Activated CD4-positive, alpha-beta T cell treated with anti-CD3 and anti-CD28 coated beads, Interleukin-2, amount 10 ng/mL, durations not matched to agents 7 days and 5 days (primary cell): ENCODE measurements around the gene PALB2. TPM values are rescaled to one million over a fixed set of nuclear protein-coding genes. Genes with fewer than 3 reads are reported as not detected.
"Not testable (repeated sequence)": the region's sequence is repeated elsewhere in the genome, so short reads cannot be mapped to it uniquely, and the experiment has no call there.

Experiments used
- CTCF ChIA-PET: fragments of 350-600 bp; sonication (Branson Sonifier 250); formaldehyde crosslinking; loops from one replicate; lab custom pipeline; 2021; ENCODE audit warnings: antibody characterized with exemption; lab: Charles Lee
- POLR2A ChIA-PET: fragments of 350-600 bp; sonication (Branson Sonifier 250); formaldehyde crosslinking; loops from one replicate; lab custom pipeline; 2021; ENCODE audit warnings: antibody characterized with exemption; lab: Charles Lee
- DNase-seq: peaks from one replicate; pipeline ENCODE4 v3.0.0-alpha.2; 2020
- H3K27ac Mint-ChIP-seq: one replicate; pipeline ENCODE4 v1.8.0; 2021; ENCODE audit warnings: mild to moderate bottlenecking, moderate library complexity, mixed read lengths
- H3K27me3 Mint-ChIP-seq: one replicate; pipeline ENCODE4 v1.8.0; 2021; ENCODE audit warnings: mixed read lengths
- H3K36me3 Mint-ChIP-seq: one replicate; pipeline ENCODE4 v1.8.0; 2021; ENCODE audit warnings: low read depth, mixed read lengths
- H3K4me1 Mint-ChIP-seq: one replicate; pipeline ENCODE4 v1.8.0; 2021; ENCODE audit warnings: mixed read lengths
- H3K4me3 Mint-ChIP-seq: one replicate; pipeline ENCODE4 v1.8.0; 2021; ENCODE audit warnings: mild to moderate bottlenecking, moderate library complexity, mixed read lengths
- H3K9me3 Mint-ChIP-seq: one replicate; pipeline ENCODE4 v1.8.0; 2021; ENCODE audit warnings: mixed read lengths
- total RNA-seq, 2 experiments: library from RNA; stranded (reverse); gene quantifications; one replicate each; pipeline ENCODE4 v1.2.3, GENCODE V29; 2021

The PALB2 gene
- total RNA-seq, 2 experiments from 2014 or later = 19.2 to 21.6 TPM

DNA sequence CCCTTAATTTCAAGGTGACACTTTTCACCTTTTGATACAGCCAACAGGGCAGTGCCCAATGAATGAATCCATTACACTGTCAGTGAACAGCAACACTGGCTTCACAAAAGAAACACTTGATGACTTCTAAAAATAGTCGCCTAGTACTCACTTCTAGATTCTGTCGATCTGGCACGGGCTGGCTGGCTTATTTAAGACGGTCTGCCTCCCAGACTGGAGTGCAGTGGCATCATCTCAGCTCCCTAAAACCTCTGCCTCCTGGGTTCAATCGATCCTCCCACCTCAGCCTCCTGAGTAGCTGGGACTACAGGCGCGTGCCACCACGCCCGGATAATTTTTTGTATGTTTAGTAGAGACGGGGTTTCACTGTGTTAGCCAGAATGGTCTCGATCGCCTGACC is 46.9 kb downstream of the PALB2 start:
- POLR2A ChIA-PET = no interaction called here
- no peaks in the 10 kb centered on the region for H3K27me3 Mint-ChIP-seq
- H3K4me3 Mint-ChIP-seq = peak overlapping the region; percentile 40
- peaks cover 30% of the 10 kb centered on the region for H3K4me1 Mint-ChIP-seq
- H3K9me3 Mint-ChIP-seq = no peaks in the 10 kb centered on the region
- CTCF ChIA-PET = interaction anchor here (1.0 kb wide), 1 partner anchor 37 kb away, joined by 3 read pairs; the partner anchor contains the start of genes EARS2 and UBFD1
- DNase-seq = no peak
- peaks cover 25% of the 10 kb centered on the region for H3K36me3 Mint-ChIP-seq
- H3K27ac Mint-ChIP-seq = no peak overlapping the region

DNA sequence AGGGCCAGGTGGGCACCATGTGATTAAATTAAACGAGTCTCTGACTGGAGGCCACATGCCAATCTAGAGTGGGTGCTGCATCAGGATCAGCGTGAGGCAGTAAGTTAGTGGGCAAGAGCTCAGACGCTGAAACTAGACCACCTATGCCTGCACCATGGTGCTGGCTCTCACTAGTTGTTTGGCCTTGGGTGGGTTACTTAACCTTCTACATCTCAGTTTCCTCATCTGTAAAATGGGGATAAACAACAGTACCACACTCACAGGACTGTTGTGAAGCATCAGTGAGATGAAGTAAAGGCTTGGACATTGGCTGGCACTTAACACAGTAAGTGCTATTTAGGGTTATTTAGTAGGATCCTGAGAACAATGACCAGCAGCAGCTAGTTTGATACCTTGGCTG is 50.9 kb downstream of the PALB2 start:
- DNase-seq = no peak
- Mint-ChIP-seq H3K27ac (no peak overlapping the region), H3K9me3 (no peaks in the 10 kb centered on the region), H3K4me3 (no peak overlapping the region), H3K27me3 (no peaks in the 10 kb centered on the region), H3K36me3 (peaks cover 36% of the 10 kb centered on the region), H3K4me1 (peaks cover 15% of the 10 kb centered on the region)
- ChIA-PET POLR2A (no interaction called here), CTCF (no interaction called here)

DNA sequence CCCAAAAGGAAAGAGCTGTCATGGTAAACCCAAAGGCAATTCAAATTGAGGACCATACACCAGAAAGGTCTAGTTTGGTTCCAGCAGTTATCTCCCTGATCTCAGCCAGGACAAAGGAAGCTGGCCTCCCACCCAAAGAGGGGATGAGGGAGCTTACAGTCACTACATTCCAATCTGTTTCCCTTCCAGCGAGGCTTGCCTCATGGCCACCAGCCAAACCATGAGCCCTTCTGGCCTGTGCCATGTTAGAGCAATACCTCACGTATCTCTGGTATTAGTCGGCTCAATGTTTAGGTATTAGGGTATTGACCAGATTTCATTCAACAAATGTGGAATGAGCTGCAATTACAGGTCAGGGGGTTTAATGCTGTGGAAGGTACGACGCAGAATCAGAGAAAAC is 53.4 kb downstream of the PALB2 start:
- Mint-ChIP-seq H3K9me3 (no peaks in the 10 kb centered on the region), H3K27ac (no peak overlapping the region), H3K4me1 (peaks cover 3% of the 10 kb centered on the region), H3K4me3 (no peak overlapping the region), H3K36me3 (peaks cover 40% of the 10 kb centered on the region), H3K27me3 (no peaks in the 10 kb centered on the region)
- ChIA-PET POLR2A (no interaction called here), CTCF (no interaction called here)
- DNase-seq = no peak

- DNase-seq = no peak
- H3K4me1 Mint-ChIP-seq = no peaks in the 10 kb centered on the region
- ChIA-PET CTCF (no interaction called here), POLR2A (no interaction called here)
- no peak overlapping the region for H3K4me3 Mint-ChIP-seq
- peaks cover 38% of the 10 kb centered on the region for H3K36me3 Mint-ChIP-seq
- H3K27ac Mint-ChIP-seq = no peak overlapping the region
- H3K27me3 Mint-ChIP-seq = no peaks in the 10 kb centered on the region
- H3K9me3 Mint-ChIP-seq = no peaks in the 10 kb centered on the region
Observed at GRCh38 chr16:23584186-23585076, 56.7 kb downstream of the PALB2 start.

GRCh38 chr16:23583271-23583670 is 57.8 kb downstream of the PALB2 start:
- DNase-seq, H3K27ac Mint-ChIP-seq, H3K27me3 Mint-ChIP-seq, H3K9me3 Mint-ChIP-seq, H3K4me3 Mint-ChIP-seq, CTCF ChIA-PET, H3K4me1 Mint-ChIP-seq, POLR2A ChIA-PET: not testable (repeated sequence)
- peaks cover 40% of the 10 kb centered on the region for H3K36me3 Mint-ChIP-seq

DNA sequence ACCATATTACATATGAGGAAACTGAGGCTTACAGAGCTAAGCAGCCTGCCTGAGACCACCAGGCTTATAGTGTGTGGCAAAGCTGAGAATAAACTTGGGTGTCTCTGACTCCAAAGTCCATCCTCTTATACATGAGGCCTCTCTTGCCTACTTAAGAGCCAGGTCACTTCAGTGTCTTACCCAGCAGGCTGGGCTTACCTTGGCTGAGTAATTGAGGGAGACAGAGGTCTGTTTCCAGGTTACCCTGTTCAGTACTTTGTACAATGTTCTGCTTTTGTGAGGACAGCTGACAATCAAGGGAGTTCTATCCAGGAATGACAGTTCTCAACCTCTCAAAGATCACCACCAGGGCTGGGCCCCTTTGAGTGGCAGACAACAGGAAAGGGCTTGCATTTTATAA is 59.3 kb downstream of the PALB2 start:
- CTCF ChIA-PET = interaction anchor here (0.5 to 1.1 kb wide), 3 partner anchors 42 to 216 kb away, joined by 3 to 4 read pairs (median 3); no protein-coding TSS in a partner anchor
- Mint-ChIP-seq H3K27me3 (no peaks in the 10 kb centered on the region), H3K9me3 (no peaks in the 10 kb centered on the region), H3K4me3 (no peak overlapping the region), H3K4me1 (no peaks in the 10 kb centered on the region), H3K36me3 (peaks cover 36% of the 10 kb centered on the region), H3K27ac (peak overlapping the region; percentile 9)
- DNase-seq = no peak
- POLR2A ChIA-PET = no interaction called here

DNA sequence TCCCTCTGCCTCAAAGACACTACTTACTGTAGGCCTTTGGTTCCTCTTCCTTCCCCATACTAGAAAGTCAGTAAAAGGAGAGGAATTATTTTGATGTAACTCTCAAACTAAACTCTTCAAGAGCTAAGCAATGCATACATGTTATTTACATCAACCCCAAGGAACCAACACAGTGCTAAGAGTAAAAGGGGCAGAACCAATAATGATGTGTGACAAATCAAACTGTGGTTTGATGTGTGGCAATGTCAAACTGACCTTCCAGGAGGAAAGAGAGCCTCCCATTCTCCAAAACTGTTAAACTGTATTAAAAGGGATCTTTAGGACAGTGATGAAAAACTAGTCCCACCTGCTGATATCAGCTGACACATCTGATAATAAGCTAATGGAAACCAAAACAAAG is 60.7 kb downstream of the PALB2 start:
- Mint-ChIP-seq H3K4me1 (no peaks in the 10 kb centered on the region), H3K27me3 (no peaks in the 10 kb centered on the region), H3K27ac (no peak overlapping the region), H3K4me3 (no peak overlapping the region), H3K36me3 (peaks cover 32% of the 10 kb centered on the region), H3K9me3 (no peaks in the 10 kb centered on the region)
- POLR2A ChIA-PET = no interaction called here
- DNase-seq = no peak
- CTCF ChIA-PET = no interaction called here

- Mint-ChIP-seq H3K4me3 (no peak overlapping the region), H3K27me3 (no peaks in the 10 kb centered on the region), H3K27ac (peak overlapping the region; percentile 38), H3K4me1 (no peaks in the 10 kb centered on the region), H3K9me3 (no peaks in the 10 kb centered on the region), H3K36me3 (peaks cover 26% of the 10 kb centered on the region)
- POLR2A ChIA-PET = no interaction called here
- CTCF ChIA-PET = interaction anchor here (0.7 kb wide), 1 partner anchor 50 kb away, joined by 4 read pairs; no protein-coding TSS in a partner anchor
- no peak for DNase-seq
Observed at GRCh38 chr16:23579371-23579770, 61.7 kb downstream of the PALB2 start.

DNA sequence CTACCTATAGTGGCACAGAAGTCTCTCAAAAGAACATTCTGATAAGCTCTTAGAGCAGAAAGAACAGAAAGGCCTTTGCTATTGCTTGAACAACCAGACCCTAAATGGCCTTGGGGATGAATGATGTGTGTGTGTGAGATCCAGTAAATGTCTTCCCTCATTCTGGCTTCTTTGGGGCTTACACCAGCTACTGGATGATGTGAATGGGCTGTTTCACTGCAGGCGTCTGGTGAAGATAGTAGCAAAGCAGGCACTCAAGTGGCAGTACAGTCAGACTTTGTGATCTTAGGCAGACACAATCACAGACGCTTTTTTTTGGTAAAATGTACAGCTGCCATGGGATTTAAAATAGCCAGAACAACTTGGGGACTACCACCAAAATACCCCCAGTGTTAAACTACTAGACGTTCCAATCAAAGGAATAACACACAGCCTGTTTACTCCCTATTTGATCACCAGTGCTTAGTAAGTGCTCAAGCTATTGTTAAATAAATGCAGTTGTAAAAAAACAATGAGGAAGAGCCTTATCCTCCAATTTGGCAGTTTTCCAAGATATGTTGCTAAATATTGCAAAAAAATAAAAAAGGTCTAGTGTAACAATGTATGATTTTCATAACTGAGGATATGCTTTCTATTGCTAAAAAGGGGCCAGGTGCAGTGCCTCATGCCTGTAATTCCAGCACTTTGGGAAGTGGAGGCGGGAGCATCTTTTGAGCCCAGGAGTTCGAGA is 62.8 kb downstream of the PALB2 start:
- ChIA-PET CTCF (interaction anchor here (2.0 kb wide), 1 partner anchor 21 kb away, joined by 5 read pairs; the partner anchor contains the start of genes EARS2 and UBFD1), POLR2A (no interaction called here)
- Mint-ChIP-seq H3K4me1 (no peaks in the 10 kb centered on the region), H3K9me3 (no peaks in the 10 kb centered on the region), H3K27me3 (no peaks in the 10 kb centered on the region), H3K4me3 (no peak overlapping the region), H3K27ac (no peak overlapping the region), H3K36me3 (peaks cover 23% of the 10 kb centered on the region)
- DNase-seq = no peak

- Mint-ChIP-seq H3K27ac (no peak overlapping the region), H3K9me3 (no peaks in the 10 kb centered on the region), H3K4me1 (no peaks in the 10 kb centered on the region), H3K27me3 (no peaks in the 10 kb centered on the region), H3K4me3 (no peak overlapping the region), H3K36me3 (peaks cover 25% of the 10 kb centered on the region)
- ChIA-PET CTCF (interaction anchor here (2.0 kb wide), 1 partner anchor 20 kb away, joined by 5 read pairs; the partner anchor contains the start of genes EARS2 and UBFD1), POLR2A (no interaction called here)
- no peak for DNase-seq
Observed at GRCh38 chr16:23577493-23577892, 63.6 kb downstream of the PALB2 start.

- peaks cover 21% of the 10 kb centered on the region for H3K36me3 Mint-ChIP-seq
- no peaks in the 10 kb centered on the region for H3K4me1 Mint-ChIP-seq
- no peaks in the 10 kb centered on the region for H3K9me3 Mint-ChIP-seq
- no peak for DNase-seq
- no peaks in the 10 kb centered on the region for H3K27me3 Mint-ChIP-seq
- ChIA-PET CTCF (no interaction called here), POLR2A (no interaction called here)
- H3K4me3 Mint-ChIP-seq = no peak overlapping the region
- H3K27ac Mint-ChIP-seq = no peak overlapping the region
Observed at GRCh38 chr16:23575834-23576233, 65.3 kb downstream of the PALB2 start.

DNA sequence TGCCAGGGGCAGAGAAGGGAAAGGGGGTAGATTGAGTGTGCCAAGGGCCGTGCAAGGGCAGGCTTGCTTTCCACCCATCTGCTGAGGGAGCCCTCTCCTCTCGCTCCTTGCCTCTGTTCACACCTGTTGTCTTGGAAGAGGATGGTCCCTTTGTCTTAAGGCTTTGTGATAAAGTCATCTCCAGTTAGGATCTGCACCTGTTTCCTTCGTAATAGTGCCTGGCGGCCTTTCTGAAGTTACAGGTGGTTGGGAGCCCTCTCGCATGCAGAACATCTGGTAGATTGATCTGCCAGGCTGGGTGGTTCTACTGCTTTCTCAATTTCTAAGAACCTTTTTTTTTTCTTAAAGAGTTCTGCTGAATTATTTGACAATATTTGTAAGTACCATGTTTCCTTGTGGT is 67.3 kb downstream of the PALB2 start:
- no peak overlapping the region for H3K27ac Mint-ChIP-seq
- H3K36me3 Mint-ChIP-seq = peaks cover 20% of the 10 kb centered on the region
- CTCF ChIA-PET = no interaction called here
- H3K4me1 Mint-ChIP-seq = no peaks in the 10 kb centered on the region
- DNase-seq = no peak
- no peaks in the 10 kb centered on the region for H3K27me3 Mint-ChIP-seq
- no peaks in the 10 kb centered on the region for H3K9me3 Mint-ChIP-seq
- no peak overlapping the region for H3K4me3 Mint-ChIP-seq
- POLR2A ChIA-PET = interaction anchor here (0.6 kb wide), 1 partner anchor 68 kb away, joined by 6 read pairs; the partner anchor contains the start of gene DCTN5

DNA sequence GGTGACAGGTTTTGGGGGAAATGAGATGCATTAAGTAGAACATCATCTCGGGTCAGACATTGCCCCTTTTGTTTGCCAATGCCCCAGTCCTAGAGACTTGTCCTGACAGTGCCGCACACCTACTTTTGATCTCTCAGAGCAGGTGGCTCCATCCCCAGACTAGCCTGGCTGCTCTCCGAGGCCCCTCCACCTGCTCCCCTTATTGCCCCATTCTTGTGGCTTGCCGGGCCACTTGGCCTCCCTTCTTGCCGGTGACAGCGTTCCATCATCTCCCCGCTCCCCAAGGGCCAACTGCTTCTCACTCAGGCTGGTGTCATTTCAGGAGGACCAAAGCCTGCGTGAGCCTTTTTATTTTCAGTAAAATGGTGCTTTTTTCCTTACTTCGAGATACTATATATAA is 68.7 kb downstream of the PALB2 start:
- Mint-ChIP-seq H3K4me3 (no peak overlapping the region), H3K27me3 (no peaks in the 10 kb centered on the region), H3K4me1 (no peaks in the 10 kb centered on the region), H3K9me3 (no peaks in the 10 kb centered on the region), H3K36me3 (peaks cover 24% of the 10 kb centered on the region), H3K27ac (no peak overlapping the region)
- CTCF ChIA-PET = no interaction called here
- no peak for DNase-seq
- POLR2A ChIA-PET = no interaction called here
